ENCODE results near the gene TEX2. TPM values are rescaled to one million over a fixed set of nuclear protein-coding genes. Genes with fewer than 3 reads are reported as not detected.

Gene TEX2
- total and polyA plus RNA-seq, 2 of the 13 experiments (the other 11 are each of a cell fraction or from before 2014, with no cell fraction given): 21.4 to 37.7 TPM

DNA sequence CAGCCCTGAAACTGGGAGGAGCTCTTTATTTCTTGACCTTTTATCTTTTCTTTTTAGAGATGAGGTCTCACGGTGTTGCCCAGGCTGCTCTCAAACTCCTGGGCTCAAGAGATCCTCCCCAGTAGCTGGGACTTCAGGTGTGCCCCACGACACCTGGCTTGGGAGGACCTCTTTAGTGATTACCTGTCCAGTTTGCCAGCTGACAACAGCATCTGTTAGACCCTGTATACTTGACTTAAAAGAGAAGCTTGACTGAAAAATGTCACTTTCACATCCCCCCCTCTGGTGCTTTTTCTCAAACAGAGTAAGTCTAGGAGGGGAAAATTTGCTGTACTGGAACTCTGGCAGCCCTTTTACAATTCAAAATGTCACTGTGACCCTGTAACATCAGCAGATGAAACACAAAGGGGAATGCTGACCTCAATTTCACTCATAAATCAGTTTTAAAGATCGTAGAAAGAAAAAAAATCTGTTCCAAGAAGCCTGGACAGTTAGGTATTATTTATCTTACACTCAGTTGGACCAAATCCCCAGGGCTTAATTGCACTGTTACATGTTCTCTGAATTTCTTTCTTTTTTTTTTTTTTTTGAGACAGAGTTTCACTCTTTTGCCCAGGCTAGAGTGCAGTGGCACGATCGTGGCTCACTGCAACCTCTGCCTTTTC, 131.3 kb downstream of the TEX2 start:
- Histone ChIP-seq H3K79me2 (ENCODE audit: insufficient read depth, low read length) (peaks cover 23% of the 10 kb centered on the region), H3K4me1 (ENCODE audit: insufficient read depth, low read length) (peaks cover 76% of the 10 kb centered on the region), H2AFZ (ENCODE audit: low read length) (no peak overlapping the region), H3K36me3 (replicated peaks in 1 of 2; ENCODE audit: control insufficient read depth in 1 of 2, insufficient read depth in 2 of 2, low read length in 2 of 2) (no peaks in the 10 kb centered on the region), H4K20me1 (ENCODE audit: insufficient read depth, low read length) (peaks cover 8% of the 10 kb centered on the region; the same call in 1 of the 2 replicates), H3K9ac (ENCODE audit: insufficient read depth, low read depth, low read length) (no peak overlapping the region), H3K4me2 (ENCODE audit: low read depth, low read length) (peak overlapping the region; percentile 25; the same call in 1 of the 2 replicates), H3K4me3 (replicated peaks in 1 of 3; ENCODE audit: insufficient read depth in 1 of 3, low read depth in 2 of 3, low read length in 3 of 3) (no peak overlapping the region), H3K27ac (ENCODE audit: extremely low read length, insufficient read depth, low read length) (no peak overlapping the region), H3K27me3 (ENCODE audit: control insufficient read depth in 1 of 2, insufficient read depth in 2 of 2, low read length in 2 of 2) (no peaks in the 10 kb centered on the region; a peak in 1 of 5 replicates), H3K9me3 (ENCODE audit: low read length) (no peaks in the 10 kb centered on the region)
- FAIRE-seq (no peak), ATAC-seq (no peak), DNase-seq (ENCODE audit: low spot score) (no peak)
- in situ Hi-C loops (cut with HindIII; ENCODE audit: extremely low pct_ligation_motif_present, low pct_unique_long_range_greater_than_20kb) (loop anchor here (5.0 to 10.0 kb wide), 3 partner anchors 69 to 207 kb away; no protein-coding TSS in a partner anchor), intact Hi-C loops (cut with micrococcal nuclease; ENCODE audit: unreplicated experiment) (loop anchor here (5.0 to 10.0 kb wide), 2 partner anchors 151 to 217 kb away; partner anchors contain the start of genes CSHL1 and GH1)
- ChIA-PET CTCF (ENCODE audit: low intra/inter-chr PET ratio, low total read pairs) (interaction anchor here (5.1 kb wide), 1 partner anchor 68 kb away, joined by 67 read pairs; no protein-coding TSS in a partner anchor), POLR2A (interaction anchor here (0.7 to 10.7 kb wide), 9 partner anchors 14 to 255 kb away, joined by 3 to 138 read pairs (median 24); no protein-coding TSS in a partner anchor)
- TF ChIP-seq ZKSCAN1 (IDR thresholded peaks at IDR 0.05; ENCODE audit: low read length) (no peak), ZNF619 (CRISPR knock-in tag; IDR thresholded peaks at IDR 0.05) (no peak), ZFP41 (CRISPR knock-in tag; IDR thresholded peaks at IDR 0.05; ENCODE audit: borderline replicate concordance) (0 out of 2 replicates have a peak, but pooled peaks have one; percentile 45)
- WGBS (ENCODE audit: low lambda C conversion rate): 70% methylated on average over 5 of the region's 5 CpGs
- BruUV-seq (replicated peaks): no TSS peak

- FAIRE-seq: no peak
- CTCF ChIA-PET (ENCODE audit: low intra/inter-chr PET ratio, low total read pairs): no interaction called here
- TF ChIP-seq ZNF33A (CRISPR knock-in tag; IDR thresholded peaks at IDR 0.05; ENCODE audit: borderline replicate concordance): no peak
- 0 out of 2 replicates have a peak, but pooled peaks have one; percentile 1 for TF ChIP-seq TP53 (CRISPR knock-in tag; conservative IDR thresholded peaks at IDR 0.05)
- no peak for TF ChIP-seq SCMH1 (CRISPR knock-in tag; IDR thresholded peaks at IDR 0.05; ENCODE audit: borderline replicate concordance)
- TF ChIP-seq PCBP1 (IDR thresholded peaks at IDR 0.05; ENCODE audit: borderline replicate concordance, low read depth, low read length): 0 out of 2 replicates have a peak, but pooled peaks have one; percentile 1
- TF ChIP-seq ZNF605 (CRISPR knock-in tag; IDR thresholded peaks at IDR 0.05): 0 out of 2 replicates have a peak, but pooled peaks have one; percentile 49
- TF ChIP-seq ZMAT3 (CRISPR knock-in tag; conservative IDR thresholded peaks at IDR 0.05): no peak
- peak; percentile 26; the same call in 1 of the 2 replicates for TF ChIP-seq ZNF263 (CRISPR knock-in tag; IDR thresholded peaks at IDR 0.05)
- TF ChIP-seq ZFP36L1 (CRISPR knock-in tag; IDR thresholded peaks at IDR 0.05): no peak
- peak; percentile 38; the same call in 1 of the 2 replicates for TF ChIP-seq PITX1 (CRISPR knock-in tag; IDR thresholded peaks at IDR 0.05)
- no peak for TF ChIP-seq ZFP62 (CRISPR knock-in tag; IDR thresholded peaks at IDR 0.05)
- 0 out of 4 replicates have a peak, but pooled peaks of 1 of the 2 experiments have one; percentile 16 for TF ChIP-seq EP300 (IDR thresholded peaks at IDR 0.05; ENCODE audit: low read depth in 2 of 2, low read length in 2 of 2)
- TF ChIP-seq EP300 (CRISPR knock-in tag; IDR thresholded peaks at IDR 0.05; ENCODE audit: borderline replicate concordance): no peak
These were observed 132.5 kb downstream of the TEX2 start for GRCh38 chr17:64130559-64131001.

More at GRCh38 chr17:64130559-64131001, 132.5 kb downstream of the TEX2 start:
- Histone ChIP-seq H3K9ac (ENCODE audit: insufficient read depth, low read depth, low read length) (no peak overlapping the region; the same call in 1 of the 2 replicates), H3K27ac (ENCODE audit: extremely low read length, insufficient read depth, low read length) (no peak overlapping the region), H3K4me3 (replicated peaks in 1 of 3; ENCODE audit: insufficient read depth in 1 of 3, low read depth in 2 of 3, low read length in 3 of 3) (peak overlapping the region in 1 of 3 experiments; percentile 38; a peak in 2 of 6 replicates), H3K4me1 (ENCODE audit: insufficient read depth, low read length) (peaks cover 88% of the 10 kb centered on the region), H3K4me2 (ENCODE audit: low read depth, low read length) (peak overlapping the region; percentile 69), H3K36me3 (replicated peaks in 1 of 2; ENCODE audit: control insufficient read depth in 1 of 2, insufficient read depth in 2 of 2, low read length in 2 of 2) (no peaks in the 10 kb centered on the region), H3K79me2 (ENCODE audit: insufficient read depth, low read length) (peaks cover 34% of the 10 kb centered on the region), H3K27me3 (ENCODE audit: control insufficient read depth in 1 of 2, insufficient read depth in 2 of 2, low read length in 2 of 2) (no peaks in the 10 kb centered on the region; a peak in 1 of 5 replicates), H2AFZ (ENCODE audit: low read length) (no peak overlapping the region), H3K9me3 (ENCODE audit: low read length) (no peaks in the 10 kb centered on the region), H4K20me1 (ENCODE audit: insufficient read depth, low read length) (peaks cover 16% of the 10 kb centered on the region; the same call in 1 of the 2 replicates)
- intact Hi-C loops (cut with micrococcal nuclease; ENCODE audit: unreplicated experiment): loop anchor here (5.0 to 10.0 kb wide), 2 partner anchors 152 to 216 kb away; partner anchors contain the start of genes CSHL1 and GH1
- POLR2A ChIA-PET: interaction anchor here (1.1 to 10.7 kb wide), 8 partner anchors 15 to 102 kb away, joined by 4 to 138 read pairs (median 10); no protein-coding TSS in a partner anchor
- BruUV-seq (replicated peaks): no TSS peak
- DNase-seq (ENCODE audit: low spot score) (no peak), ATAC-seq (no peak)
- WGBS (ENCODE audit: low lambda C conversion rate): 83% methylated on average over 24 of the region's 24 CpGs
- in situ Hi-C loops (cut with HindIII; ENCODE audit: extremely low pct_ligation_motif_present, low pct_unique_long_range_greater_than_20kb): loop anchor here (5.0 to 10.0 kb wide), 3 partner anchors 68 to 206 kb away; no protein-coding TSS in a partner anchor

Data from HepG2 (cell line).